ENCODE measurements around the gene PRKAG2.
"Not testable (repeated sequence)": the region's sequence is repeated elsewhere in the genome, so short reads cannot be mapped to it uniquely, and the experiment has no call there.

PRKAG2 gene

DNA sequence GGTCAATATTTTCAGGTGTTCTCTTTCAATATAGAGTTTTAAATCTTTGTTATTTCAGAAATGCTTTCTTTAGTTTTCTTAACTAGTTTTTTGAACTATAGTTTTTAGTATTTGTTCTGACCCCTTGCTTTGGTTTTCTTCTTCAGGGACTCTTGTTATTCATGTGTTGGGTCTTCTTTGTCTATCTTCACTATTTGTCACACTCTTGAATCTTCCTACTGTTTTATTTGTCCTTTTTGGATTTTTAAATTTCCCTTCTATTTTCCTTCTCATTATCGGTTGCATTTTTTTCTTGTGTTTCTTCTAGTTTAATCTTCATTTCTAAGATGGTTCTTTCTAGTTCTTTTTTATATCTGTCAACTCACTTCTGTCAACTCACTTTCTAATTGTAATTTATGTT lies 37.1 kb upstream of the PRKAG2 start:
- H3K4me3 ChIP-seq (ENCODE audit: low read depth, low read length) = no peak overlapping the region
- TF ChIP-seq, protein P1, sequence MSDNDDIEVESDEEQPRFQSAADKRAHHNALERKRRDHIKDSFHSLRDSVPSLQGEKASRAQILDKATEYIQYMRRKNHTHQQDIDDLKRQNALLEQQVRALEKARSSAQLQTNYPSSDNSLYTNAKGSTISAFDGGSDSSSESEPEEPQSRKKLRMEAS (IDR thresholded peaks at IDR 0.05; ENCODE audit: low read depth, low read length) = no peak
- TF ChIP-seq, protein P2, sequence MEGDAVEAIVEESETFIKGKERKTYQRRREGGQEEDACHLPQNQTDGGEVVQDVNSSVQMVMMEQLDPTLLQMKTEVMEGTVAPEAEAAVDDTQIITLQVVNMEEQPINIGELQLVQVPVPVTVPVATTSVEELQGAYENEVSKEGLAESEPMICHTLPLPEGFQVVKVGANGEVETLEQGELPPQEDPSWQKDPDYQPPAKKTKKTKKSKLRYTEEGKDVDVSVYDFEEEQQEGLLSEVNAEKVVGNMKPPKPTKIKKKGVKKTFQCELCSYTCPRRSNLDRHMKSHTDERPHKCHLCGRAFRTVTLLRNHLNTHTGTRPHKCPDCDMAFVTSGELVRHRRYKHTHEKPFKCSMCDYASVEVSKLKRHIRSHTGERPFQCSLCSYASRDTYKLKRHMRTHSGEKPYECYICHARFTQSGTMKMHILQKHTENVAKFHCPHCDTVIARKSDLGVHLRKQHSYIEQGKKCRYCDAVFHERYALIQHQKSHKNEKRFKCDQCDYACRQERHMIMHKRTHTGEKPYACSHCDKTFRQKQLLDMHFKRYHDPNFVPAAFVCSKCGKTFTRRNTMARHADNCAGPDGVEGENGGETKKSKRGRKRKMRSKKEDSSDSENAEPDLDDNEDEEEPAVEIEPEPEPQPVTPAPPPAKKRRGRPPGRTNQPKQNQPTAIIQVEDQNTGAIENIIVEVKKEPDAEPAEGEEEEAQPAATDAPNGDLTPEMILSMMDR (IDR thresholded peaks at IDR 0.05; ENCODE audit: low read depth, low read length) = no peak
- no peak for TF ChIP-seq POLR2A (IDR thresholded peaks at IDR 0.05; ENCODE audit: extremely low read depth, insufficient read length)
- TF ChIP-seq MYC (IDR thresholded peaks at IDR 0.05; ENCODE audit: low read depth, low read length) = no peak
- no peak for DNase-seq (ENCODE audit: low read depth)

DNA sequence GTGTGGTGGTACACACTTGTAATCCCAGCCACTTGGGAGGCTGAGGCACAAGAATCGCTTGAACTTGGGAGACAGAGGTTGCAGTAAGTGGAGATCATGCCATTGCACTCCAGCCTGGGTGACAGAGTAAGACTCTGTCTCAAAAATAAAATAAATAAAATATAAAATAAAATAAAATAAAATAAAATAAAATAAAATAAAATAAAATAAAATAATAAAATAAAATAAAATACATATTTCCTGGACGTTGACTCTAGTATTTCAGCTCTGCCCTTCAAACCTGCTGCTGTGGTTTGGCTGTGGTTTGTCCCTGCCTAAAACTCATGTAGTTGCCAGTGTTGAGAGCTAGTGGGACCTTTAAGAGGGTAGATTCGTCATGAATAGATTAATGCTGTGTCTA lies 33.7 kb upstream of the PRKAG2 start:
- not testable (repeated sequence) for H3K4me3 ChIP-seq (ENCODE audit: low read depth, low read length); DNase-seq (ENCODE audit: low read depth)

DNA sequence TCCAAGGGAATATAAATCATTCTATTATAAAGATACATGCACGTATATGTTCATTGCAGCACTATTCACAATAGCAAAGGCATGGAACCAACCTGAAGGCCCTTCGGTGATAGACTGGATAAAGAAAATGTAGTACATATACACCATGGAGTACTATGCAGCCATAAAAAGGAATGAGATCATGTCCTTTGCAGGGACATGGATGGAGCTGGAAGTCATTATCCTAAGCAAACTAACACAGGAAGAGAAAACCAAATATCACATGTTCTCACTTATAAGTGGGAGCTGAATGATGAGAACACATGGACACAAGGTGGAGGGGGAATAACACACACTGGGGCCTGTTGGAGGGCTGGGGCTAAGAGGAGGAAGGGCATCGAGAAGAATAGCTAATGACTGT lies 30.2 kb upstream of the PRKAG2 start:
- H3K4me3 ChIP-seq (ENCODE audit: low read depth, low read length); DNase-seq (ENCODE audit: low read depth): not testable (repeated sequence)

DNA sequence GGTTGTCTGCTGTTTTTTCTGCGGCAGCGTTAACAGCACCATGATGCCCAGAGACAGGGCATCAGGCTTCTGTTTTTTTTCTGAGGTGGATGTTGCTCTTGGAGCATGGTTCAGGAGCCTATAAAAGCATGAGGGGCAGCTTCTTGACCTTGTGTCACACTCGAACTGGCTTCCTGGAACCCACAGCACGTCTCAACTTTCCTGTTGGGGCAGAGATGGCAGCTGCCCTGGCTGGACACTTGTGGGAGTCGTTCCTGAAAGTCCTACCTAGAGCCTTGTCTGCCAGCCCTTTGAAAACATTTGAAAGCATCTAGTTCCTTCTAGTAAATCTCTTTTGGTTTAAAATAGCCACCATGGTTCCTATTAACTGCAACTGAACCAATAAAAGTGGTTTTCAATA lies 28.9 kb upstream of the PRKAG2 start:
- TF ChIP-seq POLR2A (IDR thresholded peaks at IDR 0.05; ENCODE audit: extremely low read depth, insufficient read length) (no peak), MYC (IDR thresholded peaks at IDR 0.05; ENCODE audit: low read depth, low read length) (no peak)
- TF ChIP-seq, protein P1 (IDR thresholded peaks at IDR 0.05; ENCODE audit: low read depth, low read length) = no peak
- TF ChIP-seq, protein P2 (IDR thresholded peaks at IDR 0.05; ENCODE audit: low read depth, low read length) = no peak
- no peak for DNase-seq (ENCODE audit: low read depth)
- no peak overlapping the region for H3K4me3 ChIP-seq (ENCODE audit: low read depth, low read length)

DNA sequence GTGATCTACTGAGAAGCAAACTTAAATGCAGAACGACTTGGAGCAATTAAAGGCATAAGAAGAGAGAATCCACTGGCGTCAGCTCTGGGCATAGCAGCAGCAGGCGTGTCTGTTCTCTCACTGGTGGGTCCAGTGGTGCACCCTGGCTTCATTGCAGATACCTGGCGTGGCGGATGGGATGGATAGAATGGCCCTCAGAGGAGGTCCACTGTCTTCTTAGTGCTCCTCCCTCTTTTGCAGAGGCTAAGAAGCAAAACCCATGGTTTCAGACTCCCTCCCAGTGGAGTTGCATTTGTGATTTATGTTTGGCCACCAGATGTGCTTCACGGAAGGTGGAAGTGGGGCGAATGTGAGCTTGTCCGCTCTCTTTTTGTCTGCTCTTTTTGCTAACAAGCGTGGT lies 28.4 kb upstream of the PRKAG2 start:
- TF ChIP-seq, protein P2 (IDR thresholded peaks at IDR 0.05; ENCODE audit: low read depth, low read length) = no peak
- TF ChIP-seq POLR2A (IDR thresholded peaks at IDR 0.05; ENCODE audit: extremely low read depth, insufficient read length) (no peak), MYC (IDR thresholded peaks at IDR 0.05; ENCODE audit: low read depth, low read length) (no peak)
- TF ChIP-seq, protein P1 (IDR thresholded peaks at IDR 0.05; ENCODE audit: low read depth, low read length) = no peak
- no peak overlapping the region for H3K4me3 ChIP-seq (ENCODE audit: low read depth, low read length)
- DNase-seq (ENCODE audit: low read depth) = no peak

DNA sequence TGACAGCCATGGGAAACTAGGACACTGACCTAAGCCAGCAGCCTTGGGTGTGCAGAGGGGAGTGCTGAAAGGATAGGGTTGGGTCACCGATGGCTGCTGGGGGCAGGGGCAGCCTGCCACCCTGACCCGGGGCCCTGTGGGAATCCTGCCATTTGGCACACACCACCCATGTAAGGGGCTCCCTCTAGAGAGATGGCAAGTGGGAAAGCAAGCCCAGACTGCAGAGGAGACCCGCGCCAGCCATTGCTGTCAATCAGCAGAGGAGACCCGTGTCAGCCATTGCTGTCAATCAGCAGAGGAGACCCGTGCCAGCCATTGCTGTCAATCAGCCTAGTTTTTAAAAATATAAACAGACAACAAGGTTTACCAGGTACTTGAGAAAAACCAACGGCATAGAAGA lies 27.4 kb upstream of the PRKAG2 start:
- TF ChIP-seq, protein P2 (IDR thresholded peaks at IDR 0.05; ENCODE audit: low read depth, low read length) = no peak
- TF ChIP-seq, protein P1 (IDR thresholded peaks at IDR 0.05; ENCODE audit: low read depth, low read length) = no peak
- H3K4me3 ChIP-seq (ENCODE audit: low read depth, low read length) = no peak overlapping the region
- no peak for DNase-seq (ENCODE audit: low read depth)

DNA sequence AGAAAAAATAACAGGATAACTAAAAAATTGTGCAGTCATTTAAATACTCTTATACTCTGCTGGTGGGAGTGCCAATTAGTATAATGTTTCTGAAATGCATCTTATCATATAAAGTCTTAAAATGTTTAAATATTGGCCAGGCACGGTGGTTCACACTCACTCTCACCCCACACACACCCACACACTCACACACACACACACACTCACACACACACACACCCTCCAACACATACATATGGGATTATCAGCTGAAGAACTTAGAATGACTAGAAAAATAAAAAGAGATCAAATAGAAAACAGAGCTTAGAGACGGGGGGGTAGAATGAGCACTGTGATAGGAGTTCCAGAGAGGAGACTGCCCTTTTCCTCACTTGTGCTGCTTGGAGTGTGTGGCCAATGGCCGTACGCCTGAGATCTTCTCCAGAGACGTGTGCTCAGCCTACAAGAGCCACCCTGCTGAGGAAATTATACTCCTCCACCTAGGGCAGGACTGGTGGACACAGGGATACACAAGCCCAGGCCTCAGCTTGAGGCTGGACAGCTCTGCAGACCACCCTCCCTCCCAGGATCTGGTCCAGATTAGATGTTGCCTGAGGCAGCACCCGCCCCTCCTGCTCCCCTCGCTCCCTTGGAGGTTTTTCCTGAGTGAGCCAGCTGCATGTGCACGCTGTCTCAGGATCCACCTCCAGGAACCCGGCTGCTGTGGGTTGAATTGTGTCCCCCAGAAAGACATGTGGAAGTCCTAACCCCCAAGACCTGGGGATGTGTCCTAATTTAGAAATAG lies 26.5 kb upstream of the PRKAG2 start:
- no peak for DNase-seq (ENCODE audit: low read depth)

More for the DNA sequence above, 26.5 kb upstream of the PRKAG2 start:
- no peak for TF ChIP-seq POLR2A (IDR thresholded peaks at IDR 0.05; ENCODE audit: extremely low read depth, insufficient read length)
- no peak overlapping the region for H3K4me3 ChIP-seq (ENCODE audit: low read depth, low read length)

Measured in NB4 (cell line).